Osteocyte (in vitro differentiated cells): ENCODE measurements around the gene CSTB. TPM values are rescaled to one million over a fixed set of nuclear protein-coding genes. Genes with fewer than 3 reads are reported as not detected.

Experiments used
- DNase-seq: peaks from one replicate; pipeline ENCODE4 v3.0.0; 2021; ENCODE audit warnings: mixed read lengths; ENCODE audit not compliant: unreplicated experiment; ENCODE audit errors: extremely low spot score
- H3K27ac Mint-ChIP-seq: one replicate; pipeline ENCODE4 v1.8.0; 2021; ENCODE audit warnings: mild to moderate bottlenecking, mixed read lengths; ENCODE audit not compliant: unreplicated experiment
- H3K27me3 Mint-ChIP-seq: one replicate; pipeline ENCODE4 v1.8.0; 2021; ENCODE audit warnings: mixed read lengths; ENCODE audit not compliant: unreplicated experiment
- H3K36me3 Mint-ChIP-seq: one replicate; pipeline ENCODE4 v1.8.0; 2021; ENCODE audit warnings: mixed read lengths; ENCODE audit not compliant: unreplicated experiment
- H3K4me1 Mint-ChIP-seq: one replicate; pipeline ENCODE4 v1.8.0; 2021; ENCODE audit warnings: mixed read lengths; ENCODE audit not compliant: unreplicated experiment
- H3K4me3 Mint-ChIP-seq: one replicate; pipeline ENCODE4 v1.8.0; 2021; ENCODE audit warnings: mild to moderate bottlenecking, moderate library complexity, mixed read lengths; ENCODE audit not compliant: unreplicated experiment
- H3K9me3 Mint-ChIP-seq: one replicate; pipeline ENCODE4 v1.8.0; 2021; ENCODE audit warnings: mixed read lengths; ENCODE audit not compliant: unreplicated experiment
- CTCF ChIP-seq: fragments of 200-600 bp; sonication (generic); IDR thresholded peaks from 2 replicates; pipeline ENCODE4 v1.5.0; 2021; ENCODE audit warnings: antibody characterized with exemption, mild to moderate bottlenecking, moderate library complexity
- total RNA-seq: library from RNA; stranded (reverse); gene quantifications from 2 replicates; pipeline ENCODE4 v1.2.1, GENCODE V29; 2021

CSTB gene
- total RNA-seq, 1 donor from 2014 or later: 59.1 TPM

DNA sequence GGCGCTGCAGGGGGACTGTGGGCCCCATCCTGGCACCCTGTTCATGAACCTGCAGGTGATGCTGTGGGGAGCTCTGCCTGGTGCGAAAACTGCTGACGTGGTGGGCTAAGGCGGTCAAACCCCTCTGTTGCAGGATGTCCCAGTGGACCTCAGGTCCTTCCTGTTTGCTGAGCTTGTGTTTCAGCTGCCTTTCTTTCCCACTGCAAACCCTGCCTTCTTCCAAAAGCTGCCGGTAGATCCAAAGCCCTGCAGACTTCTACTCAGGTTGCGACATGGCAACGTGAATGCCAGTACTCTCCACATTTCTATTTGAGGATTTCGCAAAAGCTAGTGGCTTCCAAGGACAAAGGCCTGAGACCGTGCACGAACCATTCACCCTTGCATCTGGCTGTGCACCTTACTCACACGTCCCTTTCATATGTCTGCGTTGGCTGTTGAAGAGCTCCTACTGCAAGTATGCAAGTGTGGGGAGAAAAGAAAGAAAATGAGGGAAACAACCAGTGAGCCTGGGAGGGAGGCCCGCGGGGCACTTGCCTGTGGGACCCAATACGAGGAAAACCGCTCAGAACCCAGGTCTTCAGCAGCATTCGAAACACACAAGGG lies 7.1 kb upstream of the CSTB start:
- Mint-ChIP-seq H3K9me3 (no peaks in the 10 kb centered on the region), H3K4me1 (peaks cover 14% of the 10 kb centered on the region), H3K36me3 (no peaks in the 10 kb centered on the region), H3K4me3 (no peak overlapping the region), H3K27ac (no peak overlapping the region), H3K27me3 (no peaks in the 10 kb centered on the region)
- no peak for TF ChIP-seq CTCF
- no peak for DNase-seq

DNA sequence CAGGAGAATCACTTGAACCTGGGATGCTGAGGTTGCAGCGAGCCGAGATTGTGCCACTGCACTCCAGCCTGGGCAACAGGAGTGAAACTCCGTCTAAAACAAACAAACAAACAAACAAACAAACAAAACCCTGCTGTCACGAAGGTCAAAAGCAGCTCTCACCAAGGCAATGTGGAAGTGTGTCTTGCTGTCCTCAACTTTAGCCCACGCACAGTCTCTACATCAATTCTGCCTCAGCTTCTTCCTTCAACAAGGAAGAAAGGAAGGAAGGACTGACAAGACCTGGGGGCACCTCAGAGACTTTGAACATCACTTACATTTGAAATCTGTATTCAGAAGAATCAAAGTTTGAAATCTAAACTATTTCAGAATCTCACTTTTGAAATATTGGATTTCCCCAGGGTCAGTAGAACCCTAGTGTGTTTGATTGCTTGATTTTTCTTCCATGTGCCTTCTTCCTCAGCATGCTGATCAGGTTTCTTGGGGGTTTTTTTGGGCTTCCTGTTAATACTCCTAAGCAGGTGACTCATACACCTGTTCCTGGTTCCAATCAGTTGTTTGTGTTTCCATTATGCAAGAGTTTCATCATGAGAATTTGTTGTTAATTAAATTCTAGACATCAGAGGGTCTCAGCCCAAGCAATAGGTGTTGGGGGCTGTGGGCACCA lies 6.5 kb upstream of the CSTB start:
- H3K27ac Mint-ChIP-seq: no peak overlapping the region
- H3K4me1 Mint-ChIP-seq: peaks cover 17% of the 10 kb centered on the region
- no peak overlapping the region for H3K4me3 Mint-ChIP-seq
- DNase-seq: no peak
- no peaks in the 10 kb centered on the region for H3K27me3 Mint-ChIP-seq
- TF ChIP-seq CTCF: no peak
- H3K36me3 Mint-ChIP-seq: no peaks in the 10 kb centered on the region
- H3K9me3 Mint-ChIP-seq: no peaks in the 10 kb centered on the region

GRCh38 chr21:43781846-43782245 lies 5.7 kb upstream of the CSTB start:
- TF ChIP-seq CTCF: no peak
- Mint-ChIP-seq H3K27ac (no peak overlapping the region), H3K4me3 (no peak overlapping the region)

GRCh38 chr21:43779660-43780059 lies 3.6 kb upstream of the CSTB start:
- no peak overlapping the region for H3K27ac Mint-ChIP-seq
- H3K4me3 Mint-ChIP-seq: no peak overlapping the region
- H3K36me3 Mint-ChIP-seq: no peaks in the 10 kb centered on the region
- H3K9me3 Mint-ChIP-seq: no peaks in the 10 kb centered on the region
- TF ChIP-seq CTCF: no peak
- H3K4me1 Mint-ChIP-seq: peaks cover 28% of the 10 kb centered on the region
- H3K27me3 Mint-ChIP-seq: no peaks in the 10 kb centered on the region
- DNase-seq: no peak

More at GRCh38 chr21:43781846-43782245, 5.7 kb upstream of the CSTB start:
- Mint-ChIP-seq H3K36me3 (no peaks in the 10 kb centered on the region), H3K4me1 (peaks cover 19% of the 10 kb centered on the region), H3K27me3 (no peaks in the 10 kb centered on the region), H3K9me3 (no peaks in the 10 kb centered on the region)
- no peak for DNase-seq

DNA sequence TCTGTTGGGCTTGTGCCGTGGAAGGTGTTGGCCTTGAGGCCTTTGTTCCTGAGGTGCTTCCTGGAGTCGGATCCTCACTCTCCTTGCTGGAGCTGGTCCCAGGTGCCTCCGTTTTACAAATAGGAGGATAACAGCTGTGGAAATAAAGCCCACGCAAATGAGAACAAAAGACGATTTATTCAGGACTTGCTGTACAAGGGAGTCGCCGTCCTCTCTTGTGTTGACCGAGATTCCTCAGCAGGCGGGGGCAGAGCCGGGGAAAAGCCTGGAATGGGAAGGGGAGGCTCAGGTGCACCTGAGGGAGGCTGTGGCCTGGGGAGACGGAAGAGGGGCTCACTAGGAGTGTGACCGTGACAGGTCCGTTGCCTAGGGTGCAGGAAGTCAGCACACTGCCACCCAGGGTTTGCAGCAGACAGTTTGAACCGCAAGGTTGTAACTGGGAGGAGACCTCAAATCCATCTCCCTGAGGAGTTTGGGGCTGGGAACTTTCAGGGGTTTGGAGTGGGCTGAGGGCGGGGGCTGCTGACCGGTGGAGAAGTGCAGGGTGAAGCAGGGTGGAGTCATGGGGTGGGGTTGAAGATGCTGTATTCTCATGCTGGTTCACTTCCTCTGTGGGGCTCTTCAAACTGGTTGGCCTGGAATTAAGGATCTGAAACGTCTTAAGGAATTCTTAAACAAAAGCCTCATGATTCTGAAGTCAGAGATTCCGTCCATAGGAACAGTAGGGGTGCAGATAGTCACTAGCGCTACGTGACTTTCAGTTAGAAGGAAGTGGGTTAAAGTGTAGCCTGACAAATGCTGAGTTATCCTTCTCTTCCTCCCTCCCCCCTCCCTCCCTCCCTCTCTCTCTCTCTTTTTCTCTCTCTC lies 2.6 kb upstream of the CSTB start:
- Mint-ChIP-seq H3K36me3 (peaks cover 6% of the 10 kb centered on the region), H3K4me3 (no peak overlapping the region), H3K4me1 (peaks cover 37% of the 10 kb centered on the region), H3K27me3 (no peaks in the 10 kb centered on the region), H3K27ac (peak overlapping the region; percentile 32), H3K9me3 (no peaks in the 10 kb centered on the region)
- no peak for DNase-seq
- TF ChIP-seq CTCF: no peak
